HG02610 (cell line): ENCODE measurements around the gene ELF5.
A peak's percentile ranks its signal among the peaks of the same experiment; 100 is the strongest.

Experiments
- ATAC-seq: cut with Tn5 transposase; IDR thresholded peaks from one replicate; pipeline ENCODE4 v1.9.1; 2021; ENCODE audit warnings: mild to moderate bottlenecking, moderate library complexity; ENCODE audit not compliant: unreplicated experiment

The ELF5 gene

DNA sequence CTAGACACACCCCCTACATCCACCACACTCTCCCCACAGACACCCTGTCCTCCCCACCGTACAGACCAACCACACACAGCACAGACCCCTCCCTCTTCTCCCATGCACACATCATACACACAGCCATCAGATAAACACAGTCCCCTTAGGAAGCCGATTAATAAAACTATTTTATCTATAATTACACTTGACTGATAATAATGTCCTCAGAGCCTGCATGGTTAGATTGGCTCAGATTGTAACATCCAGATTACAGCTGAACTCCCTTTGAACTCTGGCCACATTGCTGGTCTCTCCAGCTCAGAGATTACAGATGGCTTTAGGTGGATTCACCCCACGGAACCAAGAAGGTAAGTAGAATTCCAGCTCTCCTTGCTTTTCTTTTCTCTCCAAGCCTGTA lies 9.5 kb upstream of the ELF5 start:
- no peak for ATAC-seq

DNA sequence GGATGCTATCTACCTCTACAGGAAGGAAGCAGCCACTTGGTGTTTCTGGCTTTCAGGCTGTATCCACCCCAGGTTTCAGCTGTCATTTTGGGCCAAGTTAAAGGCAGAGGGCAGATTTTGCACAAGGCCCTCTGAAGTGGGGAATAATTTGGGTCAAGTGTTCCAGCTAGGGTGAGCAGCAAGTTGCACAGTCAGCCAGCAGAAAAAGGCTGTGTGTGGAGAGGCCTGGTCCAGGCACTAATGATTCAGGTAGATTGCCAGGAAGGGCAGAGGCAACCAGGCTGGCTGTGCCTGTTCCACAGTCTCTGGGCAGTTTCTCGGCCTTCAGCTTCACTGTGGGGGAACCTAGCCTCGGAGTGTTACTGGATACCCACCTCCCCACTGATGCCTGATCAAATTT lies 8.6 kb upstream of the ELF5 start:
- ATAC-seq, result no peak

DNA sequence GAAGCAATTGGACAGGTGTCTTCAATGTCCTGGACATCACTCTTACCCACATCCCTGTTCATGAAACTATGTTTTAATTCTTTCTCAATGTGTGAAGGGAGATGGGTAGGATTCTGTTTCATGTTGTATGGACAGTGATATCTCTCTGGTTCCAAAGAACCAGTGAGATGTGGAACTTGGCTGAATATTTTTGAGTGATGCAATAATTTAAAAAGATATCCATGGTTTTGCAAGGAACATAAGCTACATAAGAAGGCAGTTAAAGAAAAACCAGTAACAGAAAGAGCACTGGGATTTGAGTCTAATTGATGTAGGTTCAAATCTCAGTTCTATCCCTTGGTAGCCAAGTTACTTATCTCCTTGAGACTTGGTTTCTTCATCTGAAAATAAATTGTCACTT lies 7.7 kb upstream of the ELF5 start:
- no peak for ATAC-seq

DNA sequence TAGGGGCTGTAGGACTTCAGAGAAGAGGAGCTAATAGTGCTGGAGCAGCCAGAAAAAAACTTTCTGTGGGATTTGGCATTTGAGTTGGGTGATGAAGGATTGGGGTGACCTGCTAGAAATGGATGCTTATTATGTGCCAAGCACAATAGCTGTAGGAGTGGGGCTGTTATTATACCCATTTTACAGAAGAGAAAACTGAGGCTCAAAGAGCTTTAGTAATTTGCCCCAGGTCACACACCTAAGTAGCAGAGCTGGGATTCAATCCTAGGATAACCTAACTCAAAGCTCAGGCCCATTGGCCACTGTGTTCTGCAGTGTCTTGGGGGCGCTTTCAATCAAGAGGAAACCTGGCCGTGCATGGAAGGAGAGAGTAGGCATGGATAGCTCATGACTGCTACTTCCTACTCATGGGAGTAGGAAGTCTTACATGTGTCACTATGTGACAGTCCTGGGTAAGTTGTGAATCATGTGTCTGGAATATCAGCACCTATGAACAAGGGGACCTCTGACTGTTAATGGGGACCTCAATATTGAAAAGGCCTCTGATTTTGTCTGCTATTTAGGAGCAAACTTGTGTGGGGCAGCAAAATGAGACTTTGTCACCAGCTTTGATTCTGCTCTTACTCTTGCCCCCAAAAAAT lies 6.1 kb upstream of the ELF5 start:
- ATAC-seq, result no peak

DNA sequence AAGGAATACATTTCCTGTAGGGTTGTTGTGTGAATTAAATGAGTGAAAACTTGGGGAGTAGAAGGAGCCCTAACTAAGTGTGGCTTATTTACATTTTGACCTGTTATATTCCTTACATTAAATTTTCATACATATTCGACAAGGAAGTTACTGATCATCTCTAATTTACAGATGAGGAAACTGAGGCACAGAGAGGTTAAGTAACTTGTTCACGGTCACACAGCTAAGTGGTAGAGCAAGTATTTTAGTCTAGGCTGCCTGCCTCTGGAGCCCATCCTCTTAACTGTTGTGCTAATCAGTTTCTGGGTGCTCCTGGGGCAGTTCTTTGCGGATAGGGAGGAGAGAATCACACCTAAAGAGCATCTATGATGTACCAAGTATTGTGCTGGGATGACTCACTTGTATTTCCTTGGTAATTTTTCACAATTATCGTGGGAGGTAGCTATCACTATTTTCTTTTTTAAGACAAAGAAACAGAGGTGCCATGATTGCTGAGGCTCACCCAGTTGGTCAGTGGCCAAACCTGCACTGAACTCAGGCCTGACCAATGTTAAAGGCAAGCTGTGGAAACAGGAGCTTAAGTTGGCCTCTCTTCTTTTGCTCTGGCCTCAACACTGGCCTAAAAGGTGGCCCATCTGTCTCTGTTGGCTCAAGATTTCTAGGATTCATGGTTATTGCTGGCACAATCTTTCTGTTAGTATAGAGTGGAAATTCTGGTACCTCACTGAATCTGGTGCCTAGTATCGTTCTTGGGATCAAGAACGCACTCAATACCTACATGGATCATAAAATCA lies 2.9 kb upstream of the ELF5 start:
- no peak for ATAC-seq

DNA sequence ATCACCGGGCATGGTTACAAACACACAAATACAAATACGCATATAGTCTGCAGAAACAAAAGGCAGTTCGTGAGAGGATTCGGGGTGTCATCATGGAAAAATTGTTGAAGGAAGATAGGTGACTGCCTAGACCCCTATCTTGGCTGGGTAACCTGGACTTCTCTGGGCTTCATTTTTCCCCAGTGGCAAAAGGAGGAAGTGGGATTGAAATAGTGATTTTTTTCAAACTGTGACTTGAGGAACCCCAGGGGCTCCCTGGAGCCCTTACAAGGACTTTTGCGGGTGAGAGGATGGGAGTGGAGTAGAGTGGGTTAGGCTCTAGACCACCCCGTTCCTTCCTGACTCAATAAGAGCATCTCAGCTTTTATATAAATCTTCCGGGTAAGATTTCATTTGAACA lies 1.0 kb upstream of the ELF5 start:
- ATAC-seq, result no peak

DNA sequence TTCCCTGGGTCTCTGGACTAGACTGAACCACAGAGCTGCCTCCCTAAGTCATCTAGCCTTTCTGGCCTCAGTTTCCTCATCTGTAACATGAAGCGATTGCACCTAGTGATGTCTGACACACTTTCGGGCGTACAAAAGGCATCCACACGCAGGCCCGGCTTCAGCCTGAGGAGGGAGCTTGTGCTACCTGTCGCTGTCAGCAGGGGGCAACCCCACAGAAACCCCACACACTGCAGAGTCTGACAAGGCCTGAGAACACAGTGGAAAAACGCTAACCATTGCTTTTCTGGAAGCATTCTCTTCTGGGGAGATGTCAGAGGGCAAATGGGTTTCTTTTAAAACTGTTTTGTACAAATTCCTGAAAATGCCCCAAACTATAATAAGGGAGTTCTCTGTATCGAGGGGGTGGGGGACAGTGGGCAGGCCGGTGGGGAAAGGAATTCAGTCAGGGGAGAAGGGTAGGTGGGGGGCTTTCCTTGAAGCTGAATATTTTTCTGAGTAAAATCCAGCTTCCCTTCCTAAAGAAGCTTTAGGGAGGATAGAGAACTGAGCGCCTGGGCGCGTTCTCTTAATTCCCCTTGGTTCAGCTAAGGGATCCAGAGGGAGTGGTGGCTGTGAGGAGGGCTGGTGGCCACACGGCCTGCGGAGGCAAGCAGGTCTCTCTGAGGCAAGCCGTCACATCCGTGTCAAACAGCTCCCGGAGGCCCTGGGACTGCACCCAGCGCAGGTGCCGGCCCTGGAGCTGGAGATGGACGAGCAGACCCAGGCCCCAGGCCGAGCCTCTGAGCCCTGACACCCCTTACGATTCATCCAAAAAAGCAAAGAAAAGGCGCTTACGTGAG lies 533 bp downstream of the ELF5 start:
- ATAC-seq, result peak; percentile 86

DNA sequence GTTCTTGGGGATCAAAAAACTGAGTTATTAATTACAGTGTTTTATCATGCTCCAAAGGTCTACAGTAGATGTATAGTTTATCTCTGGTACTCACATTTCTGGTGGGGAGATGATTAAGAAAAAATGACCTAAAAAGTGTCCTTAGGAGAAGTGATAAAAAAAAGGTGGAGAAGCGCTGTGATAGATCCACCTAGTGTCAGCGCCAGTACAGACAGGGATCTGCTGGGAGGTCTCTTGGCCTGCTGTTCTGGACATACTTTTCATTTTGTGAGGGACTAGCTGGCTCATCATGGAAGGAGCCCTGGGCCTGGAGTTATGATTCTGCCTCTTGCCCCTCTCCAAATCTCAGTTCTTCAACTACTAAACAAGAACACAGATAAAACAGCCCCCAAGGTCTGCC lies 2.9 kb downstream of the ELF5 start:
- no peak for ATAC-seq

DNA sequence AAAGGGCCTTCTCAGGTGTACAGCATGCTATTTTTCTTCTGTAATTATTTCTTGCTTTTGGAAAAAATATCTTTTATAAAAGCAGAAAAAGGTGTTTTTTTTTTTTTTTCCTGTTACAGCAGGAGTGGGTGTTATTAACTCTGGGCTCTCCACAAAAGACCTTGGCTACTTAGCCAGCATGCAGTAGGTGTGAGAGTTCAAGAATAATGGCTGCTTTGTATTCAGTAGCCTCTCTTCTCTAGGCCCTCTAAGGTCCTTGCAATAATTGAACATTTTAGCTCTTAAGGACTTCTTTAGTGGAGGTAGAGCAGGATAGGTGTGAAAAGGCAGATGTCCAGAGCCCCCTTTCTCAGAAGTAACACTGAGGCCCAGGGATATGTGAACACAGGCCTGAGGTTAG lies 3.4 kb downstream of the ELF5 start:
- no peak for ATAC-seq

DNA sequence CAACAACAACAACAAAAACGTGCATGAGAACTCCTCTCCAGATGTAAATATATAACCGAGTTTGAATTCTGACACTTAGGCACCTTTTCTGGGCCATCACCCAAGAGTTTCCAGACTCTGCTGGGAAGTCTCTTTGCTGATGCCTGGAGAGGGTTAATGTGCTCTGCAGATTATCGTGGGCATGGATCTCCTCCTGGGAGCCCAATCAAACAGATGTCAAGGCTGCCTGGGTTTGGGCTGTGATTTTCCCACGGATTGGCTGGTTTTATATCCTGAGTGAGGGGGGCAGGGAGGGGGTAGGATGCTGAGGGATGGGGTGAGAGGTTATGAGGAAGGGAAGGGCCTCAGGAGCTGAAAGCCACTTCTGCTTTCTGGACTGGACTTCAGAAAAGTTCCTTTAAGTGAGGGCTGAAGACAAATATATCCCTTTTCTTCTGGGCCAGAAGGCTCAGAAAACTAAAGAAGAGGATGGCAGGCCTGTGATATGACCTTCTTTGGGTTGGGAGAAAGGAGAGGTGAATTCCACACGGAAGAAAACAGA lies 4.2 kb downstream of the ELF5 start:
- no peak for ATAC-seq

DNA sequence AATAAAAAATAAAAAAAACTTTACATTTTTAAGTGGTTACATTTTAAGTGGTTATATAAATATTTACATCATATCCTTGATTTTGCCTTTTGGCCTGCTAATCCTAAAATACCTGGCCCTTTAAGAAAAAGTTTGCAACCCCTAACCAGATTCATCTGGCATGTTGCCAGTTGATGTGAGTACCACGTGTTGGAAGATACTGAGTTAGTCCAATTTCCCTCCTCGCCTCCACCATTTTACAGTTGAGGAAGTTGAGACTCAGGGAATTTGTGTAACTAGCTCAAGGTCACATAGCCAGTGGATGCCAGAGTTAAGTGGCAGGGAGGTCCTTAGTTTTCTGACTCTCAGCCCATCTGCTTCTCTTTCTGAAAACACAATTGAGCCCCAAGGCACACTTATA lies 5.1 kb downstream of the ELF5 start:
- no peak for ATAC-seq

DNA sequence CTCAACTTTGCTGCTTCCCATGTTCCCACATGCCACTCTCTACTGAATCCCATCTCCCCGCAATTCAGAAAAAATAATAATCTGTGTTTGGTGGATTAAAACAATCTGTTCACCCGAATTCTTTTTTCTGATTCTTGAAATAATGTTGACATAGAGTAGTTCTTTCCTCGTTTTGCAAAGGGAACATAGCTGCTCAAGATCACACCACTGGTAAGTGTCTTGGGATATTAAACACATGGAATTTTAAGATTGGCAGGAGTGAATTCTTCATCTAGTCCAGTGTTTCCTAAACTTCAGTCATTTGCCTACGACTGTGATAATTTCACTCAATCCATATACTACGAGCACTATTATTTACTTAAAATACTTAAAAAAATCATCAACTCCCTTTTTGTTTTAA lies 6.0 kb downstream of the ELF5 start:
- no peak for ATAC-seq

DNA sequence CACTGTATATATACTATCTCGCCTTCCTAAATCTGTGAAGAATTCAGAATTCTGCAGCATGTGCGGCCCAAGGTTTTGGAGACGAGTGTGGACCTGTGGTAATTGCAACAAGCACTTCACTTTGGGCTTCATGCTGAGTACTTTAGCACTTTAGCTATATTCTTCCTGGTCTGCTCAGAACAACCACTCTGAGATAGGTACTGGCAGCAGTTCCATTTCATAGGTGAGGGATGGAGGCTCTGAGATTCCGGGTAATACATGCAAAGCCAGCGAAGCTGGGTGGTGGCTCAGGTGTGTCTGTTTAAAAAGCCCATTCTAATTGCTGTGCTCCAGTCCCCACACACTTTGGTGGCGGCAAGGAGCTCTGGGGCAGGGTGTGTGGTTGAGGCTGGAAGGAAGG lies 6.4 kb downstream of the ELF5 start:
- ATAC-seq, result no peak

DNA sequence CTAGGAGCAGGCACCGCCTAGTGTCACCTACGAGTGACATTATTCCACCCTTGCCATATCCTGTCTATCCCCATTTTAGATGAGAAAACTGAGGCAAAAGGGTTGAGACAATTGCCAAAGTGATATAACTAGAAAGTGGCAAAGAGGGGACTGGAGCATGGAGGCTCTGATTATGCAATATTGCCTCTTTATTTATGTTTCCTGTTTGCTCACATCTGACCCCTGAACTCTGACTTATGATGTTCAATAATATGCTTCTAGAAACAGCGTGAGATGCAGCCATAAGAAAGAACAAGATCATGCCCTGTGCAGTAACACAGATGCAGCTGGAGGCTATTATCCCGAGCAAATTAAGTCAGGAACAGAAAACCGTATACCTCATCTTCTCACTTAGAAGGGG lies 7.7 kb downstream of the ELF5 start:
- no peak for ATAC-seq

DNA sequence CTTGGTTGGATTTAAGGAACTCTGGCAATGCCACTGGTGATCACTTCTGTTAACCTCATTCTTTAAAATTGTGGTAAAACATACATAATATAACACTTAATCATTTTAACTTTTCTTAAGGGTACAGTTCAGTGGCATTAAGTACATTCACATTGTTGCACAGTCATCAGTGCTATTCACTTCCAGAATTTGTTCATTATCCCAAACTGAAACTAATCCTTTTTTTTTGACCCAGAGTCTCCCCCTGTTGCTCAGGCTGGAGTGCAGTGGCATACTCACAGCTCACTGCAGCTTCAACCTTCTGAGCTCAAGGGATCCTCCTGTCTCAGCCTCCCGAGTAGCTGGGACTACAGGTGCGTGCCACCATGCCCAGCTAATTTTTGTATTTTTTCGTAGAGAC lies 10.6 kb downstream of the ELF5 start:
- no peak for ATAC-seq

DNA sequence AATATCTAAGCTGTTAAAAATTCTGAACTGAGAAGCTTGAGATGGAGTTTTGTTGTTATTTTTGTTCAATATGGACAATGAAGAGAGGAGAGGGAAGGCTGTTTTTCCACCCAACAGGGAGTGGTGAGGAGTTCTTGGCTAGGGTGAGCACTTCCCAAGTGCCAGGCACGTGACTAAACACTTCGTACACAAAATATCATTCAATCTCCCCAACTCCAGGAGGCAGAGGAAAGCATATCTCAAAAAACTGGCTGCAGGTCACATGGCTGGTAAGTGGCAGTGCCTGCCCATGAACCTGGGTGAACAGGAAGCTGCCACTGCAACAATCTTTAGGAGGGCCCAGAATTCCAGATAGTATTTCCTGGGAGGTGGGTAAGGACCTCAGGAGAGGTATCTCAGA lies 11.6 kb downstream of the ELF5 start:
- no peak for ATAC-seq

DNA sequence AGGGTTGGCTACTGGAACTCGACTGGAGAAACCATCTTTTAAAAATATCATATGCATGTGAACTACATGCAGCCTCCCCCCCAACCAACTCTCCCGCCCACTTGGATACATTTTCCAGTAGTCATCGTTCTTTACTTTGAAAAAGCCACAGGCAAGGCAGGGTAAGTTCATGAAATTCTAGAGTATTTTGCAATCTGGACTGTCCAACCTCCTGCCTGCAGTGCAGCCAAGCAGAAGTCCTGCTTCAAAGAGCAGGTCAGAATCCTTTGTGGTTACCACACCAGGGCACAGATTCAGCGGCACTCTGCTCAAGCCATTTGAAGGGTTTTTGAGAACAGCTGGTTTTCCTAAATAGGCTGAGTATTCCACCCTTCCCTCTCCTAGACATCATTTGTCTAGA lies 12.1 kb downstream of the ELF5 start:
- no peak for ATAC-seq

DNA sequence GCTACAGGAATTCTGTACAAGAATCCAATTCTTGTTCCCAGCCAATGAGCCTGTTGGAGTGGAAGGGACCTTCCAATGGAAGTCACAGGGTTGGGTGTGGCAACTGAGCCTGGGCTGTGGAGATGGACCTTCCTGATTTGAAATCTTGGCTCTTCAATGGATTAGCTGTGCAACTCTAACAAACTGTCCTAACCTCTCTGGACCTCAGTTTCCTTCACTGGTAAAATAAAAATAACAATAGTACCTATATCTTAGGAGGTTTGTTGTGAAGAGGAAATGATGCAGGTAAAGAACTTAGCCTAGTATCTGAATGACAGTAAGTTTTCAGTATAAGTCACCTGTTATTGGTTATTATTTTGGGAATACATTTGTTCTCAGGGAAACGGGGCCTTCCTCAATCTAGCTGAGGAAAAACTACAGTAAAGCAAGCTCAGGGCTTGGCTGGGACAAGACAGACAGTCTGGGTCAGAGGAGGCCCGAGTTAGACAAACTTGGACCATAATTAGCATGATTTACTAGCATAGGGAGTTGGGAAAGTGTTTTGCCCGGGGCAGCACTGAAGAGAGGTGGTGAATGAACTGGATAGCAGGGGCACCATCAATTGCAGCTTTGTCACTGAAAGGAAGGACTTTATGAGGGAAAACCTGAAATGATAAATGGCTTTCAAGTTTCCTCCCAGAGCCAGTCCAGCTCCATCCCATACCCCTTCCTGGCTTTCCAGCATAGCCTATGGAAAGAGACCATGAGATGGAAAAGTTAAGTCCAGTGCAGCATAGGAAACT lies 13.7 kb downstream of the ELF5 start:
- ATAC-seq, result no peak

DNA sequence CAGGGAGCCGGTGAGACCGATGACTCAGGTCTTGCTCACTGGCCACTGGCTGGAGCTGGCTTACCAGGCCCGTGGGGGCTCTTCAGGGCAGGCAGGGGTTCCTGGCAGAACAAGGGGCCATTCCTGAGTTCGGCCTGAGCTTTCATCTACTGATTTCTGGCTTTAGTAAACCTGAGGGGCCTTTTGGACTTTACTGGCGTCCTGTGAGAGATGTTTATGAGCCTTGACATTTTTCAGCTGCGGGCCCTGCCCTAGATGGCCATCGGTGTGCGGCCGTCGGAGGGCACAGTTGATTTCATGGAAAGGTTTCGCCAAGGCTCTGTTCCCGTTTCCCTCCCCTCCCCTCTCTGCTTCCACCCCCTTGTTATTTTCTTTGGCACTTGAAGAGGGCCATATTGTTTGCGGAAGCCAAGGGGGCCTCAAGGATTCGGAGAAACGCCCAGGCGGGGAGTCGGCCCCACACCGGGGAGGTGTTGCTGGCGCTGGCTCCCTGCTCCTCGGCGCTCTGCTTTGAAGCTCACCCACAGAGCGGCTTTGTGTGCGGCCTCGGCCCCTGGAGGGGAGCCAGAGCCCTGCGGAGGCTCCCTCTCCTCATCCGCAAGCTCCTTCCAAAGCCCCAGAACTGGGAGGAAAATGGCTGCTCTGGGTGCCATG lies 17.7 kb downstream of the ELF5 start:
- no peak for ATAC-seq

DNA sequence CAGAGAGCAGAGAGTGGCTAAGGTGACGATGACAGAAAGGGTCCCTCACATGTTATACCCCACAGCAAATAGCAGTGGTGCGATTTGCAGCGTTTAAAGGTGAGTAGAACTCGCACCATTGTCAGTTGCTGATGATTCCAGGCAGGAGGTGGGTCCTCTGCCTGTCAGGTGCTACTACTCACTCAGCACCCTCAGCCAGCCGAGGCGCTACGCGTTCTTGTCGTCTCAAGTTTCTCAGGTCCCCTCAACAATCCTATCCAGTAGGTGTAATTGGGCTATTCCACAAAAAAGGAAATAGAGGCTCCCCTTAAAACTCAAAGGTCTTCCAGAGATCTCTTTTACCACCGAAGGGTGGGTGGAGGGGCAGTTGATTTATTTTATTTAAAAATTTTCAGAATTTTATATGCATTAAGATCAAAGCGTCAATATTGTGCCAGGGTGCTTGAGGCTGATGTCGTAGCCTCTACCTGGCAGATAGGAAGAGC lies 18.3 kb downstream of the ELF5 start:
- ATAC-seq, result no peak
